ENCODE data around the gene TMED4.
"Not testable (repeated sequence)": the region's sequence is repeated elsewhere in the genome, so short reads cannot be mapped to it uniquely, and the experiment has no call there.

Gene TMED4

GRCh38 chr7:44607141-44608068 is 25.4 kb upstream of the TMED4 start:
- DNase-seq (ENCODE audit: low read depth, low spot score) = no peak

GRCh38 chr7:44606341-44607140 is 24.5 kb upstream of the TMED4 start, which contains the start of gene OGDH:
Gene OGDH, plus strand, starts transcription at chr7:44606627. Its CDS starts 17,717 bp downstream, at chr7:44624344.
- DNase-seq (ENCODE audit: low read depth, low spot score) = peak; percentile 99

GRCh38 chr7:44604941-44605340 is 22.9 kb upstream of the TMED4 start:
- no peak for DNase-seq (ENCODE audit: low read depth, low spot score)

- DNase-seq (ENCODE audit: low read depth, low spot score) = no peak
Observed at GRCh38 chr7:44603193-44603592, 21.2 kb upstream of the TMED4 start.

- no peak for DNase-seq (ENCODE audit: low read depth, low spot score)
Observed at GRCh38 chr7:44602576-44602910, 20.5 kb upstream of the TMED4 start.

GRCh38 chr7:44599222-44599621 is 17.2 kb upstream of the TMED4 start:
- DNase-seq (ENCODE audit: low read depth, low spot score) = no peak

- DNase-seq (ENCODE audit: low read depth, low spot score) = not testable (repeated sequence)
Observed at GRCh38 chr7:44597181-44597580, 15.2 kb upstream of the TMED4 start.

- DNase-seq (ENCODE audit: low read depth, low spot score) = no peak
Observed at GRCh38 chr7:44595934-44596635, 14.1 kb upstream of the TMED4 start.

- no peak for DNase-seq (ENCODE audit: low read depth, low spot score)
Observed at GRCh38 chr7:44590910-44591309, 8.9 kb upstream of the TMED4 start.

- DNase-seq (ENCODE audit: low read depth, low spot score) = no peak
Observed at GRCh38 chr7:44587843-44588711, 6.0 kb upstream of the TMED4 start.

GRCh38 chr7:44583146-44583865 is 1.3 kb upstream of the TMED4 start:
- no peak for DNase-seq (ENCODE audit: low read depth, low spot score)

- DNase-seq (ENCODE audit: low read depth, low spot score) = no peak
Observed at GRCh38 chr7:44580945-44581878, 819 bp downstream of the TMED4 start.

GRCh38 chr7:44576228-44576627 is 5.8 kb downstream of the TMED4 start:
- DNase-seq (ENCODE audit: low read depth, low spot score) = no peak

GRCh38 chr7:44575054-44575453 is 7.0 kb downstream of the TMED4 start:
- no peak for DNase-seq (ENCODE audit: low read depth, low spot score)

- DNase-seq (ENCODE audit: low read depth, low spot score) = no peak
Observed at GRCh38 chr7:44574287-44574872, 7.7 kb downstream of the TMED4 start.

- peak; percentile 96 for DNase-seq (ENCODE audit: low read depth, low spot score)
Observed at GRCh38 chr7:44573464-44574286, 8.4 kb downstream of the TMED4 start, which contains the start of gene DDX56. Gene DDX56, minus strand, starts transcription at chr7:44573908. Its CDS starts 13 bp downstream, at chr7:44573895.

- DNase-seq (ENCODE audit: low read depth, low spot score) = no peak
Observed at GRCh38 chr7:44572771-44573170, 9.3 kb downstream of the TMED4 start.

- no peak for DNase-seq (ENCODE audit: low read depth, low spot score)
Observed at GRCh38 chr7:44569959-44570358, 12.1 kb downstream of the TMED4 start.
